Activated naive CD8-positive, alpha-beta T cell treated with anti-CD3 and anti-CD28 coated beads, Interleukin-2, amount 10 ng/mL, durations not matched to agents 7 days and 5 days (primary cell): ENCODE data around the gene MB. TPM values are rescaled to one million over a fixed set of nuclear protein-coding genes. Genes with fewer than 3 reads are reported as not detected.

Experiments
- ATAC-seq: fragments of 150-1000 bp; cut with Tn5 transposase; one replicate; pipeline ENCODE4 v1.10.0; 2021; ENCODE audit warnings: low read depth, moderate library complexity
- POLR2A ChIA-PET: fragments of 350-600 bp; sonication (Branson Sonifier 250); formaldehyde crosslinking; loops from one replicate; lab custom pipeline; 2021; ENCODE audit warnings: antibody characterized with exemption; lab: Charles Lee
- DNase-seq: peaks from one replicate; pipeline ENCODE4 v3.0.0; 2021
- H3K27ac Mint-ChIP-seq: one replicate; pipeline ENCODE4 v1.8.0; 2022; ENCODE audit warnings: mild to moderate bottlenecking, mixed read lengths
- H3K27me3 Mint-ChIP-seq: one replicate; pipeline ENCODE4 v1.8.0; 2022; ENCODE audit warnings: mild to moderate bottlenecking, moderate library complexity, mixed read lengths
- H3K36me3 Mint-ChIP-seq: one replicate; pipeline ENCODE4 v1.8.0; 2021; ENCODE audit warnings: mild to moderate bottlenecking, mixed read lengths
- H3K4me1 Mint-ChIP-seq: one replicate; pipeline ENCODE4 v1.8.0; 2021; ENCODE audit warnings: mixed read lengths
- H3K4me3 Mint-ChIP-seq: one replicate; pipeline ENCODE4 v1.8.0; 2022; ENCODE audit warnings: mild to moderate bottlenecking, moderate library complexity, mixed read lengths
- H3K9me3 Mint-ChIP-seq: one replicate; pipeline ENCODE4 v1.8.0; 2021; ENCODE audit warnings: mixed read lengths
- total RNA-seq, 2 experiments: library from RNA; stranded (reverse); gene quantifications; one replicate each; pipeline ENCODE4 v1.2.3, GENCODE V29; 2021

The MB gene
- total RNA-seq, 2 experiments from 2014 or later: not detected

DNA sequence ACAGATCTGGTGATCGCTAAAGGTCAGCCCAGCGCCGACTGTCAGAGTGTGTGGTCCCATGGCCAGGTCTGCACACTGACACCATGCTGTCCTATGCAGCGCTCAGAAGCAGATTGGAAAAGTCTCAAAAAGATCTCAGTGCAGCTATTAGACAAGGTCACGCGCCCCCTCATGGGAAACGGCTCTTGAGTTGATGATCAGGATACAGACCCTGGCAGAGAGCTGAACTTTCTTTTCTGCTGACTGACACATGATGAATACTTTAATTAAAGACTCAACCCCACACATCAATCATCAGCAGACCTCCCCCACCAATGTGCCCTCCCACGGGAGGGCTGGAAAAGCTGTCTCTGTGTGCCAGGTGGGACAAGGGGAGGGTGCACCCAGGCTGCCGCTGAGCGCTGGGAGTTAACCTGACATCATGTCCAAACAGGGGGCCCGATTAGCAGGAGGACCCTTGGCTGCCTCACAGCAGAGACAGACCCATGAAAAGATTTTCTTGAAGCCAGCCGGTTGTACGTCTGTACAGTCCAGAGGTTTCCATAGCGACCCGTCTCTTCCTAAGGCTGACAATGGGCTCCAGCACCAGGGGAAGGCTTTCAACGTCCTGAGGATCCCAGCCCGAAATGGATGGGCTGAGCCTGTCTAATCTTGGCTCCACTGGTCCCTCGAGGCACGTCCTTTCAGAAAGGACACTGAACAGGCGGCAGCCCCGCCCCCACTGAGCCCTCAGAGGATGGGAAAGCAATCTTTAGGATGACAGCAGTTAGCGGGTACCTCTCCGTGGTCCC is 49.6 kb downstream of the MB start:
- Mint-ChIP-seq H3K27ac (no peak overlapping the region), H3K4me3 (no peak overlapping the region), H3K36me3 (no peaks in the 10 kb centered on the region), H3K27me3 (peaks cover 5% of the 10 kb centered on the region), H3K9me3 (no peaks in the 10 kb centered on the region), H3K4me1 (no peaks in the 10 kb centered on the region)
- POLR2A ChIA-PET: no interaction called here
- DNase-seq (no peak), ATAC-seq (no peak)

DNA sequence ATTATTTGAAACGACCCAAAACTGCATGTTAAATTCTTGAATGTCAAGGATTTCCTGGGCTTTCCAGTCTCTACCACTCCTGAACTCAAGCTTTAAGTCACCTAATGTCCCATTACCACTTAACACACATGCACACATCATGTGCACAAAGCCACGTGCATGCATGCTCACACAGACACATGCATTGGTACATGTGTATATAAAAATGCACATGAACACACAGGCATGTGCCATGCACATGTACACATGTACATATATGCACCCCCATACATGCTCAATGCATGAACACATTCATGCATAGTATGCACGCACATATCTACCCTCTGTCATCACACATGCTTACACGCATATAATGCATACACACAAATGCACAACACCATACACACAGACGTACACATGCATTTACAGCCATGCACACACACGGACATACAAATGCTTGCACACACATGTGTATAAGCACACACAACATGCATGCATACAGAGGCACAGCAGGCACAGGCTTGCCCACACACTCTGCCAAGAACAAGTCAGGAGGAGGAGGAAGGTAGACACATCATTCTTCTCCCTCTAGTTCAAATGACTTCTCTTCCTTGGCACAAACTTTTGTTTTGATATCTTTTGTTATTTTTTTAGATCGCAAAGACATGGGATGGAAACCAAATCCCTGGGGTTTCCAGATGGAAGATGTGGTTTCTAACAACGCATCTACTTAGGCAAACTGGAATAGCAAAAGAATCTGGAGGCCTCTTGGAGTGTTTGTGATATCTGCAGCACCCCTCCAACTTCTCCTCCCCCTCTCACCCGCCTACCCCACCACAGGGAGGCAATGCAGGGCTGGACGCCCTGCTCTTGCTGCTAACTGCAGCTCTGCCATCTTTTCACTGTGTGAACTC is 51.9 kb downstream of the MB start:
- POLR2A ChIA-PET: no interaction called here
- ATAC-seq (no peak), DNase-seq (no peak)
- Mint-ChIP-seq H3K27me3 (peaks cover 17% of the 10 kb centered on the region), H3K4me1 (peaks cover 4% of the 10 kb centered on the region), H3K36me3 (no peaks in the 10 kb centered on the region), H3K27ac (no peak overlapping the region), H3K4me3 (no peak overlapping the region), H3K9me3 (no peaks in the 10 kb centered on the region)

DNA sequence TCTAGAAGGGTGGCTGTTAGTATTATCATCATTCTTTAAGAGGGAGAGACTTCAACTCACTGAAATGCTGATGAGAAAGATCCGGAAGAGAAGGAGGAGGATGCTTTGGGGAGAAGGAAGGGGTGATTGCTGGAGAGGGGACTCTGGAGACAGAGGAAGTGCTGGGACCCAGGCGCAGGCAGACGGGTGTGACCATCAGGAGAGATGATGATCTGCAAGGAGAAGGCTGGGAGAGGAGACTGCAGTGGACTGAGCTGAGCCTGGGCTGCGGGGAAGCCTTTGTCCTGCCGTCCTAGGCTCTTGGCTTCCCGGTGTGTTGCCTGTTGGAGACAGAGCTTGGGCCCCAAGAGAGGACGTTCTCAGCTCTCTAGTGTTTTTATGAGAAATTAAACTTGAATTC is 53.9 kb downstream of the MB start:
- no peak overlapping the region for H3K4me3 Mint-ChIP-seq
- H3K4me1 Mint-ChIP-seq: peaks cover 5% of the 10 kb centered on the region
- no peaks in the 10 kb centered on the region for H3K36me3 Mint-ChIP-seq
- no peaks in the 10 kb centered on the region for H3K9me3 Mint-ChIP-seq
- POLR2A ChIA-PET: no interaction called here
- DNase-seq (no peak), ATAC-seq (no peak)
- H3K27me3 Mint-ChIP-seq: peaks cover 15% of the 10 kb centered on the region
- H3K27ac Mint-ChIP-seq: no peak overlapping the region

DNA sequence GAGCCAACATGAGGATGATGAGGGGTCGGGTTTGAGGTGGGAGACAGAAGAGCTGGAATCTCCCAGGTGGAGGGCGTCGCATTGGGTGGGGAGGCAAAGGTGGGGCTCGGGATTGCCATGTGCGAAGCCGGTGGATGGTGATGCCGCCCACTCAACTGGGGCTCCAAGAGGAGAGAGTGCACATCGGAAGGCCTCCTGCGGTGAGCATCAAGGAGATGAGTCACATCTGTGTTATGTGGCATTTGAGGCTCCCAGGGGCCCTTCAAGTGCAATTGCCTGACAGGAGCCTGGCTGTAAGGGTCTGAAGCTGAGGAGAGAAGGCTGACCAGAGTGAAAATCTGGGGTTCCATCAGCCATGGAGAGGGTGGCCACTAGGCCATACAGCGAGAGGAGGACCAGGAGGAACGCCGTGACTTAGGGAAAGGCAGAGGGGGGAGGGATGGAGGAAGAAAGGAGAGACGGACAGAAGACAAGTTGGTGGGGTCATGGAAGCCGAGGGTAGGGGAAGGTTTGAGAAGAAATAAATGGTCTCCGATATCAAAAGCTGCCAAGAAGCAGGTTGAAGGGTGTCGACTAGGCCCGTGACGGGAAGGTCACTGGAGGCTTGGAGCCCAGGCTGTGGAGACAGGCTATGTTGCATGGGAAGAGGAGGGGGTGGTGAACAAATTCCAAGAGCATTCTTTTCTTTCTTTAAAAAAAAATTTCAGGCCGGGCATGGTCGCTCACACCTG is 55.2 kb downstream of the MB start:
- H3K27ac Mint-ChIP-seq: no peak overlapping the region
- H3K9me3 Mint-ChIP-seq: no peaks in the 10 kb centered on the region
- H3K27me3 Mint-ChIP-seq: peaks cover 22% of the 10 kb centered on the region
- POLR2A ChIA-PET: no interaction called here
- DNase-seq (no peak), ATAC-seq (no peak)
- H3K4me3 Mint-ChIP-seq: no peak overlapping the region
- H3K4me1 Mint-ChIP-seq: peaks cover 9% of the 10 kb centered on the region
- H3K36me3 Mint-ChIP-seq: no peaks in the 10 kb centered on the region

DNA sequence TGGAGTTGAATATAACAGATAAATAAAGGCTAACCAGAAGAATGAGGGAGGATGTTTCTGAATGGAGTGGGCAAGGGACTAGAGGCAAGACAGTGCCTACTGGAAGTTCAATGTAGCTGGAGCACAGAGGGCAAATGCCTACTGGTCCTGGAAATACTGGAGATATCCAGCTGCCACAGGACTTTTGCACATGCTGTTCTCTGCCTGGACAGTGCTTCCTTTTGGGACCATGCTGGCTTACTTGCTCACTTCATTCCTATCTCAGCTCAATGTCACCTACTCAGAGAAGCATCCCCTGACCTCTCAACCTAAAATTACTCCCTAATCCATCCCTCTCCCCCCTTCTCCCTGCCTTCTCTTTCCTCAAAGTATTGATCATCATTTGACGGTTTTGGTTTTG is 56.3 kb downstream of the MB start:
- Mint-ChIP-seq H3K4me1 (peaks cover 9% of the 10 kb centered on the region), H3K27ac (no peak overlapping the region), H3K27me3 (peaks cover 23% of the 10 kb centered on the region), H3K36me3 (no peaks in the 10 kb centered on the region), H3K4me3 (no peak overlapping the region), H3K9me3 (no peaks in the 10 kb centered on the region)
- ATAC-seq (no peak), DNase-seq (no peak)
- POLR2A ChIA-PET: no interaction called here

DNA sequence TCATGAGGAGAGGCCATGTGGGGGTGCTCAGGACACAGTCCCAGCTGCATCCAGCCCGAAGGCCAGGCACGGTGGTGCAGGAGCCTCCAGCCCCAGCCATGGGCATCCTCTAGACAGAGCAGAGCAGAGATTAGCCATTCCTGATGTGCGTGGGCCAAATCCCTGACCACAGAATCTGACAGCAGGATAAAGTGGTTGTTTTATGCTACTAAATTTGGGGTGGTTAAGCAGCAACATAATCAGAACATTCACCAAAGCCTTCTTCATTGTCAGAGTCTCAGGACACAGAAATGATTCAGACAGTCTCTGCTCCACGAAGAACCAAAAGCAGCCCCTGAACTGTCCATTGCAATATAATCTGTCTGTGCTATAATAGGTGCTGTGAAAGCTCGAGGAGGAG is 56.8 kb downstream of the MB start:
- ATAC-seq (no peak), DNase-seq (no peak)
- H3K9me3 Mint-ChIP-seq: no peaks in the 10 kb centered on the region
- no peak overlapping the region for H3K27ac Mint-ChIP-seq
- H3K4me3 Mint-ChIP-seq: no peak overlapping the region
- no peaks in the 10 kb centered on the region for H3K36me3 Mint-ChIP-seq
- POLR2A ChIA-PET: no interaction called here
- H3K4me1 Mint-ChIP-seq: peaks cover 9% of the 10 kb centered on the region
- H3K27me3 Mint-ChIP-seq: peaks cover 23% of the 10 kb centered on the region

DNA sequence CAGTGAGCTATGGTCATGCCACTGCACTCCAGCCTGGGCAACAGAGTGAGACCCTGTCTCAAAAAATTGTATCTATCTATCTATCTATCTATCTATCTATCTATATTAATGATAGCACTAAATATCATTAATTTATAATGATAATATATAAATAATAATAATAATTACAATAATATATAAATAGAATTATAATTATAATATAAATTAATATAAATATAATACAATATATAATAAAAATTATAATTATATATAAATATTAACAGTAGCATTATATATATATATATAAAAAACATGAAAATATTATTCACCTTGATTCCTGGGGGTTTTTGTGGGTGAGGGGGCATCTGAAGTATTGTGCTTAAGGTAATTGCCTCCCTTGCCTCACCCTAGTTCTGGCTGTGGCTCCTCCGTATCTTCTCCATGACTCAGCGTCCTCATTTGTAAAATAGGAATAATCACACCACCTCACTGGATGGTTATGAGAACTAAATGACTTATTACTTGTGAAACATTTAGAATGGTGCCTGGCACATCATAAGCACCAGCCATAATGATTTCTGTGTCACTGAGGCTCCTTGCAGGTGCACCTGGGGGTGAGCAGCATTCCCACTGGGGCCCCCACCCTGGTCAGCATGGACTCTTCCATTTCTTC is 57.6 kb downstream of the MB start:
- no peak overlapping the region for H3K27ac Mint-ChIP-seq
- ATAC-seq (no peak), DNase-seq (no peak)
- no peaks in the 10 kb centered on the region for H3K36me3 Mint-ChIP-seq
- H3K9me3 Mint-ChIP-seq: no peaks in the 10 kb centered on the region
- H3K27me3 Mint-ChIP-seq: peaks cover 23% of the 10 kb centered on the region
- POLR2A ChIA-PET: no interaction called here
- H3K4me1 Mint-ChIP-seq: peaks cover 9% of the 10 kb centered on the region
- no peak overlapping the region for H3K4me3 Mint-ChIP-seq

DNA sequence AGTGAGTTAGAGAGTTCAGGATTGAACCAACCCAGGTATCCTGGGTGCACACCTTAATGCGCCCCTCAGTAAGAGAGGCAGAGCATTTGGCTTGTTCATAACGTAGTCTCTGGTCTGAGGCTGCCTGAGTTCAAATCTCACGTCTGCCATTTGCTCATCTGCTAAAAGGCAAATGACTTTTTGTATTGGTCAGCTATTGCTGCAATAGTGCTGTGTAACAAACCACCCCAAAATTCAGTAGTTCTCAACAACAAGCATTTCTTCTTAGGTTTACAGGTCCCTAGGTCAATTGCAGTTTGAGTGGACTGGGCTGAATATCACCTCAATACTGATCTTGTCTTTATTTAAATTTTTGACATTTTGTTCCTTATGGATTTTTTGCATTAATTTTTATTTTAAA is 58.4 kb downstream of the MB start:
- Mint-ChIP-seq H3K27ac (no peak overlapping the region), H3K4me3 (no peak overlapping the region), H3K9me3 (no peaks in the 10 kb centered on the region), H3K27me3 (peaks cover 23% of the 10 kb centered on the region), H3K4me1 (peaks cover 10% of the 10 kb centered on the region), H3K36me3 (no peaks in the 10 kb centered on the region)
- POLR2A ChIA-PET: no interaction called here
- DNase-seq (no peak), ATAC-seq (no peak)

DNA sequence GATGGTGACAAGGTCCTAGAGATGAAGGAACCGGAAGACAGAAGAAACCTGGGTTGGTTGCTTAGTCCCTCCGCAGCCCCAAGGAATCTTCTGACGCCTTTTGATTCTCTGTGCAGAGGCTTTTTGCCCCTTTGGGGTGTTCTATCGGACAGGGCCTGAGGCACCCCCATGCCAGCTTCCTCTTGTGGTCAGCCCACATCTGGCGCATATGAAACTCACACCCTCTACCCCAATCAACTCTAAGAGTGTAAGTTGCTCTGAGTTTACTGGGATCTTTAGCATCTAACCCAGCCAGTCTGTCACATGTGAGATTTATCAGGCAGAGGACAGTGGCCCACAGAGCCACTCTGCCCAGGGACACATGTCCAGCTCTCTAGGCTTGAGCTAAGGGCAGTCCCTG is 59.1 kb downstream of the MB start:
- Mint-ChIP-seq H3K27me3 (peaks cover 23% of the 10 kb centered on the region), H3K27ac (no peak overlapping the region), H3K36me3 (no peaks in the 10 kb centered on the region), H3K4me1 (peaks cover 12% of the 10 kb centered on the region), H3K4me3 (no peak overlapping the region), H3K9me3 (no peaks in the 10 kb centered on the region)
- ATAC-seq: no peak
- POLR2A ChIA-PET: no interaction called here
- DNase-seq: no peak

Other genes with a start within 250 kb of the MB start
- 1 to 10 TPM; 5.2 to 7.3 TPM for gene HMOX1, start 236.2 kb downstream of the MB start, total RNA-seq
- gene MCM5, start 217.2 kb downstream of the MB start, total RNA-seq: 100 to 1,000 TPM; 194 to 221 TPM
- not detected for gene RASD2, start 76.5 kb downstream of the MB start, total RNA-seq
- 10 to 100 TPM; 66.9 to 68.0 TPM for gene APOL6, start 31.1 kb upstream of the MB start, total RNA-seq
- not detected for gene APOL5, start 100.5 kb upstream of the MB start, total RNA-seq